Stimulated activated CD8-positive, alpha-beta memory T cell treated with anti-CD3 and anti-CD28 coated beads, Interleukin-4, amount 100 ng/mL, for 4 hours (primary cell): ENCODE data around the gene SKOR1.
A peak's percentile ranks its signal among the peaks of the same experiment; 100 is the strongest.

ENCODE experiments used
- DNase-seq, 2 donors: peaks; one replicate each; pipeline ENCODE4 v3.0.0-alpha.2; 2020; ENCODE audit warnings: low read depth in 2 of 2, low spot score in 1 of 2

The SKOR1 gene

GRCh38 chr15:67831363-67831762 lies 6.1 kb downstream of the SKOR1 start:
- no peak for DNase-seq

GRCh38 chr15:67832031-67832551 lies 6.8 kb downstream of the SKOR1 start:
- DNase-seq: no peak

- DNase-seq: no peak
Measured at GRCh38 chr15:67832897-67833709, 7.8 kb downstream of the SKOR1 start.

GRCh38 chr15:67833710-67834511 lies 8.6 kb downstream of the SKOR1 start:
- no peak for DNase-seq

- DNase-seq: no peak
Measured at GRCh38 chr15:67834581-67835296, 9.4 kb downstream of the SKOR1 start.

- DNase-seq: no peak
Measured at GRCh38 chr15:67835297-67836133, 10.2 kb downstream of the SKOR1 start.

- DNase-seq: no peak
Measured at GRCh38 chr15:67836134-67836455, 10.8 kb downstream of the SKOR1 start.

- DNase-seq: peak in 1 of 2 donors; percentile 26
Measured at GRCh38 chr15:67836477-67836876, 11.2 kb downstream of the SKOR1 start.

- no peak for DNase-seq
Measured at GRCh38 chr15:67836955-67837354, 11.6 kb downstream of the SKOR1 start.

- no peak for DNase-seq
Measured at GRCh38 chr15:67838789-67839332, 13.6 kb downstream of the SKOR1 start.

GRCh38 chr15:67839499-67839928 lies 14.2 kb downstream of the SKOR1 start:
- DNase-seq: no peak

GRCh38 chr15:67839929-67840748 lies 14.8 kb downstream of the SKOR1 start, which contains the start of gene RNU6-1:
TSS of gene RNU6-1 (minus strand) at chr15:67840045.
- peak; percentile 87 to 93 for DNase-seq

GRCh38 chr15:67840749-67841512 lies 15.6 kb downstream of the SKOR1 start:
- no peak for DNase-seq

- DNase-seq: no peak
Measured at GRCh38 chr15:67841513-67841762, 16.1 kb downstream of the SKOR1 start.

- DNase-seq: no peak
Measured at GRCh38 chr15:67843092-67843501, 17.8 kb downstream of the SKOR1 start.

GRCh38 chr15:67843571-67844387 lies 18.5 kb downstream of the SKOR1 start:
- no peak for DNase-seq

- DNase-seq: no peak
Measured at GRCh38 chr15:67845974-67846373, 20.7 kb downstream of the SKOR1 start.

GRCh38 chr15:67849538-67849937 lies 24.2 kb downstream of the SKOR1 start:
- DNase-seq: no peak
